ENCODE data around the gene SEMA5A.

Gene SEMA5A

GRCh38 chr5:9173281-9174048, 372.4 kb downstream of the SEMA5A start:
- Histone ChIP-seq H3K9me3 (ENCODE audit: control insufficient read depth, insufficient read depth, low read depth, low read length) (no peaks in the 10 kb centered on the region), H3K4me3 (ENCODE audit: low read depth, low read length) (no peak overlapping the region), H3K27ac (ENCODE audit: extremely low read depth, low read depth, low read length) (no peak overlapping the region), H3K4me1 (ENCODE audit: control insufficient read depth, insufficient read depth, low read length) (no peaks in the 10 kb centered on the region), H3K36me3 (ENCODE audit: control insufficient read depth in 2 of 2, insufficient read depth in 1 of 2, low read length in 2 of 2) (no peaks in the 10 kb centered on the region)
- CTCF ChIA-PET: no interaction called here
- POLR2A ChIA-PET: no interaction called here
- no peak for TF ChIP-seq ZNF112 (tag by site-specific recombination; IDR thresholded peaks at IDR 0.05)
- TF ChIP-seq ZBTB7A (tag by site-specific recombination; IDR thresholded peaks at IDR 0.05; ENCODE audit: low read depth): no peak

- ChIA-PET POLR2A (no interaction called here), CTCF (no interaction called here)
- Histone ChIP-seq H3K4me3 (ENCODE audit: low read depth, low read length) (no peak overlapping the region), H3K9me3 (ENCODE audit: control insufficient read depth, insufficient read depth, low read depth, low read length) (no peaks in the 10 kb centered on the region), H3K27ac (ENCODE audit: extremely low read depth, low read depth, low read length) (no peak overlapping the region), H3K36me3 (ENCODE audit: control insufficient read depth in 2 of 2, insufficient read depth in 1 of 2, low read length in 2 of 2) (no peaks in the 10 kb centered on the region), H3K4me1 (ENCODE audit: control insufficient read depth, insufficient read depth, low read length) (no peaks in the 10 kb centered on the region)
- TF ChIP-seq ZNF510 (tag by site-specific recombination; IDR thresholded peaks at IDR 0.05; ENCODE audit: insufficient replicate concordance): no peak
- TF ChIP-seq ZNF133 (tag by site-specific recombination; IDR thresholded peaks at IDR 0.05): no peak
- TF ChIP-seq PRDM6 (tag by site-specific recombination; IDR thresholded peaks at IDR 0.05): no peak
- no peak for TF ChIP-seq ZNF704 (tag by site-specific recombination; IDR thresholded peaks at IDR 0.05)
- TF ChIP-seq ZNF280C (tag by site-specific recombination; IDR thresholded peaks at IDR 0.05): no peak
- TF ChIP-seq ZBTB48 (tag by site-specific recombination; IDR thresholded peaks at IDR 0.05): no peak
- TF ChIP-seq ZNF404 (tag by site-specific recombination; IDR thresholded peaks at IDR 0.05): no peak
- no peak for TF ChIP-seq ZSCAN30 (tag by site-specific recombination; IDR thresholded peaks at IDR 0.05)
- TF ChIP-seq ZNF157 (tag by site-specific recombination; IDR thresholded peaks at IDR 0.05): no peak
- TF ChIP-seq KLF9 (tag by site-specific recombination; IDR thresholded peaks at IDR 0.05; ENCODE audit: low read depth): no peak
- no peak for TF ChIP-seq ZNF529 (tag by site-specific recombination; IDR thresholded peaks at IDR 0.05; ENCODE audit: insufficient replicate concordance)
These were observed 375.8 kb downstream of the SEMA5A start for GRCh38 chr5:9170026-9170425.

GRCh38 chr5:9169557-9169902, 376.3 kb downstream of the SEMA5A start:
- ChIA-PET POLR2A (no interaction called here), CTCF (no interaction called here)
- no peaks in the 10 kb centered on the region for H3K9me3 ChIP-seq (ENCODE audit: control insufficient read depth, insufficient read depth, low read depth, low read length)
- no peaks in the 10 kb centered on the region for H3K36me3 ChIP-seq (ENCODE audit: control insufficient read depth in 2 of 2, insufficient read depth in 1 of 2, low read length in 2 of 2)
- no peaks in the 10 kb centered on the region for H3K4me1 ChIP-seq (ENCODE audit: control insufficient read depth, insufficient read depth, low read length)
- no peak overlapping the region for H3K4me3 ChIP-seq (ENCODE audit: low read depth, low read length)
- H3K27ac ChIP-seq (ENCODE audit: extremely low read depth, low read depth, low read length): no peak overlapping the region
- TF ChIP-seq ZNF138 (tag by site-specific recombination; IDR thresholded peaks at IDR 0.05; ENCODE audit: borderline replicate concordance): no peak
- TF ChIP-seq GLI4 (tag by site-specific recombination; IDR thresholded peaks at IDR 0.05): no peak
- no peak for TF ChIP-seq ZNF10 (tag by site-specific recombination; IDR thresholded peaks at IDR 0.05)
- no peak for TF ChIP-seq ZNF510 (tag by site-specific recombination; IDR thresholded peaks at IDR 0.05; ENCODE audit: insufficient replicate concordance)
- no peak for TF ChIP-seq ZNF404 (tag by site-specific recombination; IDR thresholded peaks at IDR 0.05)
- TF ChIP-seq GFI1B (tag by site-specific recombination; IDR thresholded peaks at IDR 0.05): no peak
- TF ChIP-seq ZBTB7A (tag by site-specific recombination; IDR thresholded peaks at IDR 0.05; ENCODE audit: low read depth): no peak
- TF ChIP-seq ZNF416 (tag by site-specific recombination; IDR thresholded peaks at IDR 0.05): no peak
- no peak for TF ChIP-seq MEIS1 (CRISPR knock-in tag; IDR thresholded peaks at IDR 0.05; ENCODE audit: borderline replicate concordance)
- no peak for TF ChIP-seq ZNF792 (tag by site-specific recombination; IDR thresholded peaks at IDR 0.05)
- TF ChIP-seq ZNF518A (tag by site-specific recombination; conservative IDR thresholded peaks at IDR 0.05; ENCODE audit: low read depth): no peak
- TF ChIP-seq ZNF596 (tag by site-specific recombination; IDR thresholded peaks at IDR 0.05): no peak
